ENCODE measurements around the gene CGB8.

Gene CGB8

GRCh38 chr19:48999481-49000325 is 49.2 kb downstream of the CGB8 start:
- H3K79me2 ChIP-seq, result peaks cover 6% of the 10 kb centered on the region
- TF ChIP-seq CTCF (IDR thresholded peaks at IDR 0.05), result peak; percentile 48

GRCh38 chr19:48997972-48998371 is 50.9 kb downstream of the CGB8 start:
- H3K9me3 ChIP-seq (ENCODE audit: control insufficient read depth, low read length), result no peaks in the 10 kb centered on the region
- H3K4me3 ChIP-seq (ENCODE audit: low read depth, low read length), result no peak overlapping the region
- H3K9ac ChIP-seq, result no peak overlapping the region
- H2AFZ ChIP-seq, result no peak overlapping the region
- peaks cover 11% of the 10 kb centered on the region for H3K79me2 ChIP-seq
- no peaks in the 10 kb centered on the region for H3K27me3 ChIP-seq (ENCODE audit: control insufficient read depth, insufficient read depth, low read length)
- H3K4me2 ChIP-seq (ENCODE audit: low read length), result no peak overlapping the region
- TF ChIP-seq CTCF (IDR thresholded peaks at IDR 0.05), result peak; percentile 9
- no peaks in the 10 kb centered on the region for H3K4me1 ChIP-seq
- no peaks in the 10 kb centered on the region for H3K36me3 ChIP-seq (ENCODE audit: control insufficient read depth, insufficient read depth, low read length)
- H3K27ac ChIP-seq, result no peak overlapping the region

More at GRCh38 chr19:48999481-49000325, 49.2 kb downstream of the CGB8 start:
- Histone ChIP-seq H3K4me2 (ENCODE audit: low read length) (no peak overlapping the region), H3K9me3 (ENCODE audit: control insufficient read depth, low read length) (no peaks in the 10 kb centered on the region), H3K27ac (no peak overlapping the region), H3K27me3 (ENCODE audit: control insufficient read depth, insufficient read depth, low read length) (no peaks in the 10 kb centered on the region), H3K36me3 (ENCODE audit: control insufficient read depth, insufficient read depth, low read length) (no peaks in the 10 kb centered on the region), H3K4me3 (ENCODE audit: low read depth, low read length) (no peak overlapping the region), H3K4me1 (no peaks in the 10 kb centered on the region), H2AFZ (no peak overlapping the region), H3K9ac (no peak overlapping the region)

All from parathyroid adenoma (tissue), 2 donors.